GM12878 (cell line): ENCODE data around the gene PIP4K2A. TPM values are rescaled to one million over a fixed set of nuclear protein-coding genes. Genes with fewer than 3 reads are reported as not detected.

Source experiments
- ATAC-seq: fragments of 200-7000 bp; cut with Tn5 transposase; 3 replicates; pipeline ENCODE4 v1.9.1; 2020; ENCODE audit warnings: mild to moderate bottlenecking, moderate library complexity
- BruUV-seq: library from RNA; stranded (reverse); fragments of 400-500 nt; replicated peaks from 2 replicates; lab custom pipeline; 2021; lab: Mats Ljungman, UMichigan
- CTCF ChIA-PET: fragments of 300-600 bp; sonication (Branson Sonifier 250); formaldehyde crosslinking; extraction: SDS; loops from one replicate; lab custom pipeline; 2021; ENCODE audit warnings: inconsistent platforms; lab: Yijun Ruan, JAX
- POLR2A ChIA-PET: fragments of 350-600 bp; formaldehyde crosslinking; extraction: SDS; loops from one replicate; lab custom pipeline; 2021; ENCODE audit warnings: inconsistent platforms; lab: Charles Lee
- RAD21 ChIA-PET: fragments of 300-600 bp; sonication (Branson Sonifier 250); formaldehyde crosslinking; loops from one replicate; lab custom pipeline; 2023; ENCODE audit warnings: antibody characterized with exemption; ENCODE audit not compliant: unreplicated experiment; lab: Charles Lee
- SMC1A ChIA-PET: fragments of 300-600 bp; sonication (Branson Sonifier 250); formaldehyde crosslinking; loops from one replicate; lab custom pipeline; 2023; ENCODE audit not compliant: unreplicated experiment, uncharacterized antibody; lab: Charles Lee
- DNase-seq: peaks from one replicate; pipeline ENCODE4 v3.0.0-alpha.2; 2011; ENCODE audit warnings: low read depth, low spot score
- FAIRE-seq: peaks from 3 replicates; lab custom pipeline; 2011; peaks lifted over from hg19 to GRCh38; lab: Jason Lieb, UNC
- H2AFZ ChIP-seq: 2 replicates; pipeline ENCODE4 v1.6.0; 2011; ENCODE audit warnings: low read depth, low read length, control low read depth; ENCODE audit not compliant: control insufficient read depth
- H3K27ac ChIP-seq: 2 replicates; pipeline ENCODE4 v1.5.1; 2011; ENCODE audit warnings: control low read depth; ENCODE audit not compliant: control insufficient read depth, insufficient read depth
- H3K27me3 ChIP-seq, 2 experiments: replicated peaks in 1 of 2; 2 replicates each; pipeline versions ENCODE4 v1.6.0 to v1.6.1; 2011; ENCODE audit warnings: low read length in 1 of 2; ENCODE audit not compliant: control insufficient read depth in 2 of 2, insufficient read depth in 2 of 2
- H3K36me3 ChIP-seq, 2 experiments: 2 replicates each; pipeline ENCODE4 v1.5.1; 2011; ENCODE audit warnings: low read length in 1 of 2; ENCODE audit not compliant: control insufficient read depth in 2 of 2, insufficient read depth in 2 of 2
- H3K4me1 ChIP-seq: 2 replicates; pipeline ENCODE4 v1.6.1; 2011; ENCODE audit warnings: mild to moderate bottlenecking, low read length, moderate library complexity, mixed read lengths; ENCODE audit not compliant: control insufficient read depth, insufficient read depth
- H3K4me2 ChIP-seq: 2 replicates; pipeline ENCODE4 v1.6.0; 2011; ENCODE audit warnings: control low read depth; ENCODE audit not compliant: control insufficient read depth, insufficient read depth
- H3K4me3 ChIP-seq: fragments of 200-600 bp; sonication (generic); 2 replicates; pipeline ENCODE4 v1.5.1; 2016
- H3K79me2 ChIP-seq: 2 replicates; pipeline ENCODE4 v1.6.0; 2011; ENCODE audit warnings: low read length; ENCODE audit not compliant: control insufficient read depth, insufficient read depth
- H3K9ac ChIP-seq: 2 replicates; pipeline ENCODE4 v1.8.0; 2011; ENCODE audit warnings: low read length, control low read depth, mixed read lengths; ENCODE audit not compliant: control insufficient read depth, insufficient read depth
- H3K9me3 ChIP-seq: replicated peaks from 3 replicates; pipeline ENCODE4 v1.5.1; 2011; ENCODE audit warnings: mild to moderate bottlenecking, low read length; ENCODE audit not compliant: control insufficient read depth, insufficient read depth
- H4K20me1 ChIP-seq: 2 replicates; pipeline ENCODE4 v1.6.0; 2011; ENCODE audit not compliant: control insufficient read depth, insufficient read depth
- CREM ChIP-seq: IDR thresholded peaks from 2 replicates; pipeline ENCODE4 v1.6.1; 2014; ENCODE audit warnings: antibody characterized with exemption, low read depth
- EED ChIP-seq: sonication (generic); IDR thresholded peaks from 2 replicates; pipeline ENCODE4 v1.6.1; 2016; ENCODE audit warnings: antibody characterized with exemption, low read depth
- HDGF ChIP-seq: fragments of 450-650 bp; IDR thresholded peaks from 2 replicates; pipeline ENCODE4 v1.6.1; 2016; ENCODE audit warnings: antibody characterized with exemption
- NFIC ChIP-seq: IDR thresholded peaks from 2 replicates; pipeline ENCODE4 v1.6.1; 2012; ENCODE audit warnings: low read depth, mild to moderate bottlenecking, inconsistent platforms, low read length, moderate library complexity
- NR2C1 ChIP-seq: fragments of 450-650 bp; IDR thresholded peaks from 2 replicates; pipeline ENCODE4 v1.6.1; 2017; ENCODE audit warnings: antibody characterized with exemption, mild to moderate bottlenecking, moderate library complexity
- PRDM15 ChIP-seq: fragments of 450-650 bp; formaldehyde crosslinking; IDR thresholded peaks from 2 replicates; pipeline ENCODE4 v1.4.0; 2020; ENCODE audit warnings: mild to moderate bottlenecking, moderate library complexity
- REST ChIP-seq: IDR thresholded peaks from 2 replicates; pipeline ENCODE4 v1.6.1; 2012; ENCODE audit warnings: mild to moderate bottlenecking, low read depth, low read length
- SREBF1 ChIP-seq: IDR thresholded peaks from 2 replicates; pipeline ENCODE4 v1.6.1; 2012; ENCODE audit warnings: mild to moderate bottlenecking, low read length
- WGBS: methylation state at CpG from one replicate; pipeline ENCODE4 v1.1.6; 2016; ENCODE audit warnings: low lambda C conversion rate; ENCODE audit not compliant: insufficient replicate concordance, insufficient coverage; ENCODE audit errors: missing lambda C conversion rate; 5-methylcytosine and 5-hydroxymethylcytosine counted together
- in situ Hi-C: fragments of 300-500 bp; cut with MboI; formaldehyde crosslinking; loops from 9 replicates; pipeline ENCODE4 v1.14.3; 2018; ENCODE audit warnings: mixed read lengths
- intact Hi-C: fragments of 100-400 bp; cut with micrococcal nuclease; formaldehyde crosslinking; loops from one replicate; pipeline ENCODE4 v1.14.2; 2022; ENCODE audit not compliant: unreplicated experiment
- polyA plus RNA-seq, 11 experiments: library from polyadenylated mRNA; depleted of rRNA in 4 of 11; unstranded in 6 of 11; stranded (reverse) in 5 of 11; fragments of >200 nt; fragmentation: Nextera tagmentation in 4 of 11; fragmentation: Illumina TruSeq in 1 of 11; extraction: Ambion mirVana in 4 of 11; extraction: Trizol in 1 of 11; gene quantifications; 1 replicate in 1 of 11; 2 replicates in 10 of 11; pipeline versions ENCODE4 v1.2.1 to v1.2.3, GENCODE V29; 2011 to 2016; ENCODE audit warnings: inconsistent platforms in 2 of 11, missing spikeins in 2 of 11, low read depth in 1 of 11
- total RNA-seq, 4 experiments: library from RNA; depleted of rRNA in 3 of 4; stranded (reverse); fragments of >200 nt in 3 of 4; fragmentation: Illumina TruSeq in 1 of 4; extraction: Trizol in 1 of 4; gene quantifications; 2 replicates each; pipeline versions ENCODE4 v1.2.1 to v1.2.3, GENCODE V29; 2013 to 2021

Gene PIP4K2A
- total and polyA plus RNA-seq, 10 of the 15 experiments (the other 5 are each of a cell fraction or from before 2014, with no cell fraction given): 54.3 to 139 (median 84.4) TPM

- no peaks in the 10 kb centered on the region for H3K27me3 ChIP-seq
- FAIRE-seq: no peak
- DNase-seq: no peak
- ATAC-seq: peak; percentile 13; the same call in 2 of the 3 replicates
- POLR2A ChIA-PET: interaction anchor here (0.7 to 10.6 kb wide), 4 partner anchors 10 to 57 kb away, joined by 3 to 82 read pairs (median 4); no protein-coding TSS in a partner anchor
- H3K79me2 ChIP-seq: peaks cover 98% of the 10 kb centered on the region
- H4K20me1 ChIP-seq: no peaks in the 10 kb centered on the region
- intact Hi-C loops: no loop called here
- H3K27ac ChIP-seq: no peak overlapping the region; the same call in 1 of the 2 replicates
- H2AFZ ChIP-seq: no peak overlapping the region
- SMC1A ChIA-PET: interaction anchor here (1.0 to 14.3 kb wide), 19 partner anchors 9 to 90 kb away, joined by 3 to 139 read pairs (median 5); no protein-coding TSS in a partner anchor
- peaks cover 37% of the 10 kb centered on the region for H3K4me1 ChIP-seq
- peaks cover 0 to 3% of the 10 kb centered on the region in 2 experiments; a peak in 1 of 4 replicates for H3K36me3 ChIP-seq
- WGBS: 51% methylated on average over 8 of the region's 8 CpGs
- no peak overlapping the region for H3K4me3 ChIP-seq
- CTCF ChIA-PET: interaction anchor here (0.7 to 4.8 kb wide), 4 partner anchors 9 to 21 kb away, joined by 3 to 28 read pairs (median 4); no protein-coding TSS in a partner anchor
- H3K9me3 ChIP-seq: no peaks in the 10 kb centered on the region
- H3K4me2 ChIP-seq: no peak overlapping the region
- BruUV-seq: no TSS peak
- TF ChIP-seq SREBF1 (no peak), NR2C1 (no peak), HDGF (no peak), CREM (peak; percentile 58), EED (peak; percentile 32; the same call in 1 of the 2 replicates), NFIC (no peak), PRDM15 (no peak), REST (no peak)
- TF ChIP-seq, all 136 proteins: peak for 2
- in situ Hi-C loops: no loop called here
- RAD21 ChIA-PET: interaction anchor here (0.5 to 6.2 kb wide), 9 partner anchors 10 to 92 kb away, joined by 3 to 53 read pairs (median 3); no protein-coding TSS in a partner anchor
- H3K9ac ChIP-seq: no peak overlapping the region
These were observed 94.1 kb downstream of the PIP4K2A start for GRCh38 chr10:22620140-22620857.
